OCI-LY7 (cell line): ENCODE data around the gene TJAP1. TPM values are rescaled to one million over a fixed set of nuclear protein-coding genes. Genes with fewer than 3 reads are reported as not detected.

Source experiments
- BruUV-seq: library from RNA; stranded (reverse); fragments of 400-500 nt; replicated peaks from 2 replicates; lab custom pipeline; 2021; lab: Mats Ljungman, UMichigan
- CTCF ChIA-PET: fragments of 300-600 bp; sonication (Branson Sonifier 250); formaldehyde crosslinking; loops from one replicate; lab custom pipeline; 2022; ENCODE audit warnings: antibody characterized with exemption; ENCODE audit not compliant: unreplicated experiment; lab: Charles Lee
- POLR2A ChIA-PET: fragments of 300-600 bp; sonication (Branson Sonifier 250); formaldehyde crosslinking; loops from one replicate; lab custom pipeline; 2022; ENCODE audit warnings: antibody characterized with exemption; lab: Charles Lee
- DNase-seq: peaks from one replicate; pipeline ENCODE4 v3.0.0-alpha.2; 2015; ENCODE audit warnings: low spot score
- H2AFZ ChIP-seq: fragments of 200-600 bp; sonication (generic), shearing (Covaris generic); 2 replicates; pipeline ENCODE4 v1.6.1; 2014; ENCODE audit warnings: mild to moderate bottlenecking, antibody characterized with exemption, low read length, moderate library complexity
- H3K27ac ChIP-seq: fragments of 200-600 bp; sonication (generic); 2 replicates; pipeline ENCODE4 v1.5.1; 2014; ENCODE audit warnings: mixed run types, low read depth, mild to moderate bottlenecking, moderate library complexity, low read length, inconsistent platforms; ENCODE audit not compliant: poor library complexity, severe bottlenecking
- H3K36me3 ChIP-seq: fragments of 200-600 bp; sonication (generic); 2 replicates; pipeline ENCODE4 v1.6.1; 2014; ENCODE audit warnings: mild to moderate bottlenecking, antibody characterized with exemption, low read length, moderate library complexity, mixed read lengths; ENCODE audit not compliant: insufficient read depth
- H3K4me1 ChIP-seq: fragments of 200-600 bp; sonication (generic); 2 replicates; pipeline ENCODE4 v1.5.1; 2014; ENCODE audit warnings: mild to moderate bottlenecking, low read length; ENCODE audit not compliant: insufficient read depth, poor library complexity, severe bottlenecking
- H3K4me2 ChIP-seq: fragments of 200-600 bp; sonication (generic); 2 replicates; pipeline ENCODE4 v1.6.1; 2014; ENCODE audit warnings: mild to moderate bottlenecking, low read length
- H3K4me3 ChIP-seq: fragments of 200-600 bp; sonication (generic); 2 replicates; pipeline ENCODE4 v1.5.1; 2014; ENCODE audit warnings: mild to moderate bottlenecking, low read depth, low read length; ENCODE audit not compliant: poor library complexity, severe bottlenecking
- H3K79me2 ChIP-seq: fragments of 200-600 bp; sonication (generic); 2 replicates; pipeline ENCODE4 v1.6.1; 2016; ENCODE audit warnings: low read depth, mild to moderate bottlenecking, low read length, moderate library complexity, mixed read lengths; ENCODE audit not compliant: insufficient read depth
- H3K9me2 ChIP-seq: fragments of 200-600 bp; sonication (generic); 2 replicates; pipeline ENCODE4 v1.6.1; 2016; ENCODE audit warnings: mild to moderate bottlenecking, low read length, mixed read lengths; ENCODE audit not compliant: insufficient read depth
- H3K9me3 ChIP-seq: fragments of 200-600 bp; sonication (generic); 2 replicates; pipeline ENCODE4 v1.6.1; 2014; ENCODE audit warnings: mild to moderate bottlenecking, mixed run types, low read length, mixed read lengths
- H4K20me1 ChIP-seq: fragments of 200-600 bp; sonication (generic); 2 replicates; pipeline ENCODE4 v1.6.1; 2014; ENCODE audit warnings: mild to moderate bottlenecking, antibody characterized with exemption, low read length, moderate library complexity, mixed read lengths; ENCODE audit not compliant: insufficient read depth
- CTCF ChIP-seq: fragments of 200-600 bp; sonication (generic); conservative IDR thresholded peaks from 2 replicates; pipeline ENCODE4 v1.5.1; 2014; ENCODE audit warnings: mild to moderate bottlenecking, antibody characterized with exemption, low read length, moderate library complexity, mixed read lengths
- EZH2phosphoT487 ChIP-seq: fragments of 200-600 bp; sonication (generic); IDR thresholded peaks from 2 replicates; pipeline ENCODE4 v1.6.1; 2018; ENCODE audit warnings: low read depth, borderline replicate concordance, mild to moderate bottlenecking, mixed run types, antibody characterized with exemption, low read length, moderate library complexity, mixed read lengths
- intact Hi-C: fragments of 100-400 bp; cut with micrococcal nuclease; formaldehyde crosslinking; loops from one replicate; pipeline ENCODE4 v1.10.0; 2022; ENCODE audit not compliant: unreplicated experiment
- total RNA-seq, 2 experiments: library from RNA; depleted of rRNA in 1 of 2; stranded (reverse); fragments of >200 nt in 1 of 2; shearing (Covaris generic) in 1 of 2; gene quantifications; 2 replicates each; pipeline ENCODE4 v1.2.3, GENCODE V29; 2014 to 2022

Gene TJAP1
- total RNA-seq, 2 experiments from 2014 or later: 16.7 to 34.4 TPM

- TF ChIP-seq EZH2phosphoT487: no peak
- no peak for TF ChIP-seq CTCF
- ChIA-PET POLR2A (interaction anchor here (1.0 kb wide), 1 partner anchor 10 kb away, joined by 3 read pairs; the partner anchor contains the start of gene TJAP1), CTCF (interaction anchor here (0.6 kb wide), 1 partner anchor 24 kb away, joined by 4 read pairs; no protein-coding TSS in a partner anchor)
- Histone ChIP-seq H2AFZ (no peak overlapping the region), H3K9me3 (no peaks in the 10 kb centered on the region), H3K79me2 (no peaks in the 10 kb centered on the region), H4K20me1 (no peaks in the 10 kb centered on the region), H3K4me3 (no peak overlapping the region), H3K4me2 (no peak overlapping the region), H3K4me1 (no peaks in the 10 kb centered on the region), H3K36me3 (no peaks in the 10 kb centered on the region), H3K9me2 (no peaks in the 10 kb centered on the region), H3K27ac (no peak overlapping the region)
- no peak for DNase-seq
- no TSS peak for BruUV-seq
- intact Hi-C loops: no loop called here
Observed at GRCh38 chr6:43467752-43468151, 9.6 kb upstream of the TJAP1 start.

- no TSS peak for BruUV-seq
- Histone ChIP-seq H3K79me2 (no peaks in the 10 kb centered on the region), H3K36me3 (no peaks in the 10 kb centered on the region)
Observed at GRCh38 chr6:43468240-43468639, 9.1 kb upstream of the TJAP1 start.

More at GRCh38 chr6:43468240-43468639, 9.1 kb upstream of the TJAP1 start:
- H3K27ac ChIP-seq: no peak overlapping the region
- H3K9me2 ChIP-seq: no peaks in the 10 kb centered on the region
- no peaks in the 10 kb centered on the region for H3K4me1 ChIP-seq
- ChIA-PET POLR2A (interaction anchor here (1.0 kb wide), 1 partner anchor 9 kb away, joined by 3 read pairs; the partner anchor contains the start of gene TJAP1), CTCF (no interaction called here)
- intact Hi-C loops: no loop called here
- no peaks in the 10 kb centered on the region for H3K9me3 ChIP-seq
- H4K20me1 ChIP-seq: no peaks in the 10 kb centered on the region
- H2AFZ ChIP-seq: no peak overlapping the region
- DNase-seq: no peak
- no peak overlapping the region for H3K4me3 ChIP-seq
- TF ChIP-seq EZH2phosphoT487 (no peak), CTCF (no peak)
- no peak overlapping the region for H3K4me2 ChIP-seq
